Endothelial cell of hepatic sinusoid (primary cell): Measurements from ENCODE around the gene HHIP.

Experiments
- in situ Hi-C: cut with HindIII; loops from 2 replicates; pipeline ENCODE4 v1.10.0; 2017; ENCODE audit warnings: low sequenced_read_pairs

HHIP gene, protein sequence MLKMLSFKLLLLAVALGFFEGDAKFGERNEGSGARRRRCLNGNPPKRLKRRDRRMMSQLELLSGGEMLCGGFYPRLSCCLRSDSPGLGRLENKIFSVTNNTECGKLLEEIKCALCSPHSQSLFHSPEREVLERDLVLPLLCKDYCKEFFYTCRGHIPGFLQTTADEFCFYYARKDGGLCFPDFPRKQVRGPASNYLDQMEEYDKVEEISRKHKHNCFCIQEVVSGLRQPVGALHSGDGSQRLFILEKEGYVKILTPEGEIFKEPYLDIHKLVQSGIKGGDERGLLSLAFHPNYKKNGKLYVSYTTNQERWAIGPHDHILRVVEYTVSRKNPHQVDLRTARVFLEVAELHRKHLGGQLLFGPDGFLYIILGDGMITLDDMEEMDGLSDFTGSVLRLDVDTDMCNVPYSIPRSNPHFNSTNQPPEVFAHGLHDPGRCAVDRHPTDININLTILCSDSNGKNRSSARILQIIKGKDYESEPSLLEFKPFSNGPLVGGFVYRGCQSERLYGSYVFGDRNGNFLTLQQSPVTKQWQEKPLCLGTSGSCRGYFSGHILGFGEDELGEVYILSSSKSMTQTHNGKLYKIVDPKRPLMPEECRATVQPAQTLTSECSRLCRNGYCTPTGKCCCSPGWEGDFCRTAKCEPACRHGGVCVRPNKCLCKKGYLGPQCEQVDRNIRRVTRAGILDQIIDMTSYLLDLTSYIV

GRCh38 chr4:144645631-144646522 lies at the start of gene HHIP:
HHIP (plus strand) TSS chr4:144646156; CDS start chr4:144646676, 520 bp downstream.
- in situ Hi-C loops: no loop called here

DNA sequence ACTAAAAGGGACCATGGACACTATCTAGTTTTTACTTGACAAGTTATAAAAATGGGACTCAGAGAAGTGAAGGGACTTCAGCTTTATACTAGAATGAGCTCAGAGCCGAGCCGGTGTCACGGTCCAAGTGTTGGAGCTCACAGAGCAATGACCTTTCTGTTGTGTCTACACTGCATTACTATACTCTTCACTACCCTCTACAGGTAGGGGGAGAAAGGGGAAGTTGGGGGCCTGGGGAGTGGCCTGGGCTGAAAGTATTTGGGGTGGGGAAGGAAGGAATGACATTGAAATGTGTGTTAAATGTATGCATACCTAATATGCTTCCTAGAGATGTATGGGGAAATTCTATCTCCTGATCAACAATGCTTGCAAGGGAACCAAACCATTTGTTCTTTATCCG lies 48.8 kb upstream of the HHIP start:
- in situ Hi-C loops: loop anchor here (5.0 kb wide), 1 partner anchor 85 kb away; no protein-coding TSS in a partner anchor

GRCh38 chr4:144599621-144600020 lies 46.3 kb upstream of the HHIP start:
- in situ Hi-C loops: loop anchor here (5.0 kb wide), 1 partner anchor 83 kb away; no protein-coding TSS in a partner anchor

- in situ Hi-C loops: no loop called here
These were observed 34.1 kb upstream of the HHIP start for GRCh38 chr4:144611850-144612249.

DNA sequence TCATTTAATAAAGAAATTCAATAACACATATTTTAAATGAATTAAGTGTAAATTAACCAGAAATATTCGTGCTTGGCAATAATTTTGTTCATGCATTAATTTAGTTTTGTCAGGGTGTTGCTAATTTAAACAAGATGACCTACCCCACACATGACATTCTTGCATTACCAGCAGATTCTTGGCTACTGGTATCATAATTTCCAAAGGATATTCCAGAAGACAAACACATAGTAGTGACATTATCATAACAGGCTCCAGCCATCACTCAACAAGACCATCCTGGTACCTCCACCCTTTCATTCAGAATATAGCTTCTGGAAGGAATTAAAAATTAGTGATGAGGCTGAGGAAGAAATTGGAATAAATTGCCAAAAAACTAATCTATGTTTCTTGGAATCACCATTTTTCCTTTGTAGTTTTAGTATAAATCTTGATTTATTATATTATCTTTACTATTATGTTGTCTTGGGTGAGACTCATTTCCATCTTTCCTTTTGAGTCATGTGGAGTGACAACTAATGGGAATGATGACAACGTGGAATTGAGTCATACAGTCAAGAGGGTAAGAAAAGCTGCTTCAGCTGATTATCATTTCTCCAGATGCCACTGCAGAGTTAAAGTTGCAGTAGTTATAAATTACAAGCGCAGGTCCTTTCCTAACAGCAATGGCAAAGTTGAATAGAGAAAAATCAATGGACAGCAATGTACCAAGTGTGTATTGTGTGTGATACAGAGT lies 30.9 kb upstream of the HHIP start:
- in situ Hi-C loops: no loop called here

DNA sequence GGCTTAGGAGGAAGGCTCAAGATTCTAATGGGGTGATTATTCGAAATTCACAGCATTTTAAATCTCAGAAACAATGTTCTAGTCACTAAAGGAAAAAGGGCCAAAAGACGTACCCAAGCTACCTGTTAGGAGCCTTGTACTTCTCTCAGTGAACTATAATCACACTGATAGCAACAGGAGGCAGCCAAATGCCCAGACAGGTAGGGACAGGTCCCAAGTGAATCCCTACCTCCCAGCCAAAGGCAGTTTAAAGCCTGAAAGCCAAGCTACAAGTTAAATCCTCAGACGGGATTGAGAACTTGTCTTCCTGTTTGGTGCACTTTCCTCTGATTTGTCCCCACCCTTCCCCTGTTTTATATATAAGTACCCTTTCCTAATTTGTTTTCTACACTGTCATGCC lies 24.3 kb upstream of the HHIP start:
- in situ Hi-C loops: no loop called here

DNA sequence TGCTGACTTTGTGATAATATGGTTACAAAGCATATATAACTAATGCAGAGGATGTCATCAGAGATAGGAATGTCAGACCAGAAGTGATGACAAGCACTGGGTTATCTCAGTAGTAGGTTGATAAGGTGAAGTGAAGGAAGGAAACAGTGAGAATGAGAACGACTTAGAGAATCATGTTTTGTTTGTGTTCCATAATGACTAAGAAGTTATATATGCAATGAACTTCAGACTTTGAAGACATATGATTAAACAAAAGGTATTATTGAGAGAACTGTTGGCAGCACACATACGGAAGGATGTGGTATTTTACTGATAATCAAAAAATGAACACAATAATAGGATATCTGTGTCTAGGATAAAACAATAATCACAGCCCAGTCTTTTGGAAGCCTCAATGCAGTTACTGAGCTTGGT lies 18.3 kb upstream of the HHIP start:
- in situ Hi-C loops: no loop called here

- in situ Hi-C loops: no loop called here
These were observed 12.7 kb upstream of the HHIP start for GRCh38 chr4:144633215-144633614.

DNA sequence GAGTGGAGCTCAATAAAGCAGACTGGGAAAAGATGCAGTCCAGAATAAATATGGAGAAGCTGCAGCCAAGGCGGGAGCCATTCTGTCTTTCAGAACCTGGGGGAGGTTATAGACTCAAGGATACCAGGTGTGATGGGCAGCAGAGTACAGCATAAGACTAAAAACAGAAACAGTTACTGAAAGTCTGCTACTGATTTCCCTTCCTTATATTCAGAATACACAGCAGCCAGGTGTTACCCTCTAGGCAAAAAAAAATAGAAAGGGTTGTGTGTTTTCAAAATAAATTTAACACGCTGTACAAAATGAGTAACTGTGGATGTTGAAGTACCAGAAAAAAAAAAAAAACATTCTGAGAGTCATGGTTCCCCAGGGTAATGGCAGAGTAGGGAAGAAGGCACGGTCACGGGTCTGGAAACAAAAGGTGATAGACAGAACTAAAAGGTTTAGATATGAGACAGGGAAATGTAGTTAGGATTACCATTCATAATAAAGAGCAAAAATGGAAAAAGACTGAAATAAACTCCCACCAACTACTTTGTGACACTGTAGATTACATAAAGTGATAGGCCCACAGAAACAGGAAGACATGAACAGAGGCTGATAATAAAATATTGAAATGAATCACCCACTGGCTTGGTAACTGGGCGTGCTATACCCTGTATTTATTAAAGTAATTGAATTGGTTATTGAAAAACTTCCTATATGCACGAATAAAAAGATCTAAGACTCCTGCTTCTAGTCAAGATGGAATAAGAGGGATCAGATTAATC lies 10.8 kb upstream of the HHIP start:
- in situ Hi-C loops: no loop called here

DNA sequence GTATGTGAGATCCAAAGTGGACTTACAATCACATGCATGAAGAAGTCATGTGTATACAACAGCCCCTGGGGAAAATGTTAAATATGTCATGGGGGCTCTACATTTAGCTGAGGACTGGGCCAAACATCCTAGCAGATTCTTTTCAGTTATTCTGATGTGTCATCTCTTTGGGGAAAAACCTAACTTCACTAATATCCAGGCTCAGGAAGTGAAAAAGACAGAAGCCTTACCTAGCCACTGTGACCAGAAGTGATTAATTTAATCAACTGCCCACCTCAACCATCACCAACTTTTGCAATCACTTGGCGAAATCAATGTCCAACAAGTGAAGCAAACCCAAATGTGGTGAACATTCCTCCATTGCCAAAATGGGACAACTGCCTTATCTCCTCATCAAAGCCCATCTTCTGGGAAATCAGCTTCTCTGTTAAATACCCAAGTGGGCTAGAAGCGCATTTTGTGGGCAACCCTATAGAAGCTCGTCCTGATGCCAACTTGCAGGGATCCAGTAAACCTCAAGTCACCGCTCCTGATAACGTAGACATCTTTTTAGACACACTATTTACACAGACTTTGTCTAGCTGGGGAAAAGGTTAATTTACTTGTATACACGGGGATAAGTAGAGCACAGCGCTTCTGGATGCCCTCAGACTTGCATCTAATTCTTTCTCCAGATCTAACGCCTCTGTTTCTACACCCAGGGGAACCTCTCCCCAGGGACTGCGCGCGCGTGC lies 1.4 kb upstream of the HHIP start:
- in situ Hi-C loops: no loop called here

DNA sequence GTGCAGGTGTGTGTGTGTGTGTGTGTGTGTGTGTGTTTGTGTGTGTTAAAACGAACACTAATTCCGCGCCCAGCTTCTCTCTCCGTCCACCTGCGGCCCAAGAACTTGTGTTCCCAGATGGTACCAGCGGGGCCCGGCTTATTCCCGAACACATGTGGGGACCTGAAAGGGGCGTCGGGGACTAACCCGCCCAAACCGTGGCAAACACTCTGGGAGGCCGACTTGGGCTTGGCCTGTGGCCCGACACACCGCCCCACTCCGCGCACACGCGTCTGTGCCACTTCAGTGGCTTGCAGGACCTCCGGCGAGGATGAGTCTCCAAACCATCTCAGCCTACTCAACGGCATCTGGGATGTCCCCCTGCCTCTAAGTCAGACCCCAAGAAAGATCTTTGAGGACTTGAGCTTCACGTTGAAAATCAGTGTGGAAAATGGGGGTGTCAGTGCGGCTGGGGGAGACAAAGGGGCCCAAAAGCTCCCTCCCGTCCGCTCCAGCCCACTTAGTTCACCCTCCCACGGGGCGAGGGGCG lies 790 bp upstream of the HHIP start:
- in situ Hi-C loops: no loop called here

- in situ Hi-C loops: no loop called here
These were observed 653 bp downstream of the HHIP start for GRCh38 chr4:144646523-144647094.

- in situ Hi-C loops: no loop called here
These were observed 1.2 kb downstream of the HHIP start for GRCh38 chr4:144647095-144647561.

DNA sequence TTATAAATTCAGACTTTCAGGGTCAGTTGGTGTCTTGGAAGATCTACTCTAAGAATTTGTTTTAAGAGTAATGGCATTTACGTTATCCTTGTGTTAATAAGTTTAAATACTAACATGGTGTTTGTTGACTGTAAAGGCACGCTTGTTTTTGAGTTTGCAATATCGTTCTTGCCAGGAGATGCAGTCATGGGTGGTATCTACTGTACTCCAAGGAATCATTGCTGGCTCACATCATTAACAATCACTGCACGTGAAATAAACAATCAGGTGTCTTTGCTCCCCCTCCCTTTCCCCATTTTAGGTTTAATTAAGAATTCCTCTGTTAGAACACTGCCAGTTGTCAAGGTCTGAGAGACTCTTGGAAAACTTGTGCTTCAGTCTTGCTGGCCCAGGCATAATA lies 1.6 kb downstream of the HHIP start:
- in situ Hi-C loops: no loop called here

- in situ Hi-C loops: no loop called here
These were observed 2.1 kb downstream of the HHIP start for GRCh38 chr4:144648042-144648441.

GRCh38 chr4:144649646-144650045 lies 3.7 kb downstream of the HHIP start:
- in situ Hi-C loops: no loop called here

GRCh38 chr4:144650311-144651005 lies 4.5 kb downstream of the HHIP start:
- in situ Hi-C loops: no loop called here
